HCT116 (cell line): ENCODE results near the gene RPUSD3. TPM values are rescaled to one million over a fixed set of nuclear protein-coding genes. Genes with fewer than 3 reads are reported as not detected.
"Not testable (repeated sequence)": the region's sequence is repeated elsewhere in the genome, so short reads cannot be mapped to it uniquely, and the experiment has no call there.

Experiments
- ATAC-seq: fragments of 200-7000 bp; cut with Tn5 transposase; 2 replicates; pipeline ENCODE4 v1.9.1; 2020; ENCODE audit warnings: mild to moderate bottlenecking, moderate library complexity
- BruUV-seq: library from RNA; stranded (reverse); fragments of 400-500 nt; replicated peaks from 2 replicates; lab custom pipeline; 2021; lab: Mats Ljungman, UMichigan
- CTCF ChIA-PET: fragments of 300-600 bp; sonication (Branson Sonifier 250); formaldehyde crosslinking; loops from one replicate; lab custom pipeline; 2021; ENCODE audit warnings: antibody characterized with exemption; lab: Charles Lee
- POLR2A ChIA-PET: fragments of 300-600, 350-600 bp; sonication (Branson Sonifier 250); formaldehyde crosslinking; loops from one replicate; lab custom pipeline; 2021; ENCODE audit warnings: antibody characterized with exemption; lab: Charles Lee
- RAD21 ChIA-PET, 2 experiments: fragments of 300-600 bp; sonication (Branson Sonifier 250); formaldehyde crosslinking; loops; one replicate each; lab custom pipeline; 2023; ENCODE audit warnings: low total read pairs in 2 of 2; ENCODE audit not compliant: uncharacterized antibody in 2 of 2, unreplicated experiment in 2 of 2, low non-redundant PET in 1 of 2; lab: Charles Lee
- DNase-seq: peaks from one replicate; pipeline ENCODE4 v3.0.0-alpha.2; 2010; ENCODE audit warnings: low read depth, low spot score
- H2AFZ ChIP-seq: fragments of 200-600 bp; shearing (Covaris generic), sonication (generic); 2 replicates; pipeline ENCODE4 v1.6.1; 2017; ENCODE audit warnings: low read depth, mixed run types, mixed read lengths, antibody characterized with exemption, low read length; ENCODE audit not compliant: poor library complexity, severe bottlenecking
- H3K27ac ChIP-seq: 2 replicates; pipeline ENCODE4 v1.5.1; 2012; ENCODE audit warnings: low read depth, low read length
- H3K27me3 ChIP-seq: fragments of 200-600 bp; sonication (generic); 2 replicates; pipeline ENCODE4 v1.6.1; 2016; ENCODE audit warnings: mixed run types, low read length, mixed read lengths; ENCODE audit not compliant: insufficient read depth
- H3K36me3 ChIP-seq, 2 experiments: fragments of 200-500 bp in 1 of 2; fragments of 200-600 bp in 1 of 2; sonication (Bioruptor generic) in 1 of 2; sonication (generic) in 1 of 2; 2 replicates each; pipeline versions ENCODE4 v1.5.1 to v1.6.1; 2014 to 2016; ENCODE audit warnings: low read length in 2 of 2, inconsistent platforms in 1 of 2, mixed read lengths in 1 of 2, mixed run types in 1 of 2; ENCODE audit not compliant: insufficient read depth in 2 of 2, control insufficient read depth in 1 of 2
- H3K4me1 ChIP-seq, 2 experiments: fragments of 200-600 bp in 1 of 2; sonication (generic) in 1 of 2; 2 replicates each; pipeline versions ENCODE4 v1.5.1 to v1.6.1; 2012 to 2017; ENCODE audit warnings: low read length in 2 of 2, inconsistent platforms in 1 of 2, mild to moderate bottlenecking in 1 of 2, mixed read lengths in 1 of 2, mixed run types in 1 of 2, moderate library complexity in 1 of 2; ENCODE audit not compliant: insufficient read depth in 2 of 2, control insufficient read depth in 1 of 2
- H3K4me2 ChIP-seq: fragments of 200-600 bp; sonication (generic); 2 replicates; pipeline ENCODE4 v1.6.1; 2017; ENCODE audit warnings: mixed run types, low read length, mixed read lengths
- H3K4me3 ChIP-seq, 2 experiments: fragments of 200-600 bp in 1 of 2; sonication (generic) in 1 of 2; replicated peaks in 1 of 2; 2 replicates each; pipeline ENCODE4 v1.5.1; 2011 to 2016; ENCODE audit warnings: low read length in 2 of 2, control low read depth in 1 of 2, low read depth in 1 of 2, mild to moderate bottlenecking in 1 of 2, mixed read lengths in 1 of 2, mixed run types in 1 of 2
- H3K79me2 ChIP-seq: fragments of 200-600 bp; sonication (generic); 2 replicates; pipeline ENCODE4 v1.6.1; 2017; ENCODE audit warnings: mild to moderate bottlenecking, mixed run types, low read length, moderate library complexity, mixed read lengths; ENCODE audit not compliant: insufficient read depth
- H3K9ac ChIP-seq: fragments of 200-600 bp; sonication (generic); 2 replicates; pipeline ENCODE4 v1.6.1; 2016; ENCODE audit warnings: low read length, mixed read lengths
- H3K9me2 ChIP-seq: fragments of 200-600 bp; sonication (generic), shearing (Covaris generic); 2 replicates; pipeline ENCODE4 v1.6.1; 2017; ENCODE audit warnings: mixed run types, mild to moderate bottlenecking, moderate library complexity; ENCODE audit not compliant: insufficient read depth
- H3K9me3 ChIP-seq, 2 experiments: fragments of 200-500 bp in 1 of 2; fragments of 200-600 bp in 1 of 2; sonication (Bioruptor generic) in 1 of 2; sonication (generic) in 1 of 2; 2 replicates each; pipeline ENCODE4 v1.6.1; 2014 to 2017; ENCODE audit warnings: low read length in 2 of 2, mixed read lengths in 2 of 2, inconsistent platforms in 1 of 2, low read depth in 1 of 2, mild to moderate bottlenecking in 1 of 2, mixed run types in 1 of 2, moderate library complexity in 1 of 2; ENCODE audit not compliant: control insufficient read depth in 1 of 2, insufficient read depth in 1 of 2
- H4K20me1 ChIP-seq: fragments of 200-600 bp; sonication (generic), shearing (Covaris generic); 2 replicates; pipeline ENCODE4 v1.6.1; 2017; ENCODE audit warnings: mixed run types, mild to moderate bottlenecking, moderate library complexity; ENCODE audit not compliant: insufficient read depth
- RAD21 ChIP-seq: IDR thresholded peaks from 2 replicates; pipeline ENCODE4 v1.6.1; 2012; ENCODE audit warnings: low read depth, mild to moderate bottlenecking
- intact Hi-C: fragments of 100-400 bp; cut with micrococcal nuclease; formaldehyde crosslinking; loops from 2 replicates; pipeline ENCODE4 v1.10.0; 2022
- total RNA-seq: library from RNA; stranded (reverse); gene quantifications from one replicate; pipeline ENCODE4 v1.2.1, GENCODE V29; 2021; ENCODE audit not compliant: unreplicated experiment
- TF ChIP-seq, protein P1 (sequence below), 3 experiments: fragments of 200-600 bp in 1 of 3; sonication (generic) in 1 of 3; IDR thresholded peaks in 2 of 3; conservative IDR thresholded peaks in 1 of 3; 2 replicates each; pipeline ENCODE4 v1.5.1; 2012 to 2017; ENCODE audit warnings: low read depth in 2 of 3, low read length in 2 of 3, antibody characterized with exemption in 1 of 3, borderline replicate concordance in 1 of 3, control low read depth in 1 of 3, mild to moderate bottlenecking in 1 of 3, mixed read lengths in 1 of 3, mixed run types in 1 of 3, moderate library complexity in 1 of 3; ENCODE audit not compliant: insufficient read depth in 1 of 3

RPUSD3 gene
- total RNA-seq, 1 experiment from 2014 or later, result 58.0 TPM

DNA sequence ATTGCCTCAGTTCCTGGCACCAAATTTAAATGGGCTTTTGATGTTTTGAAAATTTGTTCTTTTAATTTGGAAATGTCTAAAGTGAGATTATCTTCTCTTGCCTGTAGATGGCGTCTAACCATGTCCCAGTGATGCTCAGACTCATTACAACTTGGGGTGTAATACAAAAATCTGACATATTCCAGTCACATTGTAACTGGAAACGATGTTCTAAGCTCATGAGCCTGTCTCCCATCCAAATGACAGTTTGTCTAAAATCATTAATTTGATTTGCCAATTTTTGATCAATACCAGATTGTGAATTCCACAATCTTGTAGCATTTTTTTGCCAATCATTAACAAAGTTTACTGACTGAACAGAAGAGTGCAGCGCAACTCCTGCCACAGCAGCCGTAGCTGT, 5.1 kb upstream of the RPUSD3 start:
- not testable (repeated sequence) for H3K4me1 ChIP-seq, H3K4me3 ChIP-seq, H3K9me3 ChIP-seq
- intact Hi-C loops, result loop anchor here (2.0 kb wide), 1 partner anchor 98 kb away; no protein-coding TSS in a partner anchor
- TF ChIP-seq RAD21, result peak; percentile 68
- TF ChIP-seq, protein P1, sequence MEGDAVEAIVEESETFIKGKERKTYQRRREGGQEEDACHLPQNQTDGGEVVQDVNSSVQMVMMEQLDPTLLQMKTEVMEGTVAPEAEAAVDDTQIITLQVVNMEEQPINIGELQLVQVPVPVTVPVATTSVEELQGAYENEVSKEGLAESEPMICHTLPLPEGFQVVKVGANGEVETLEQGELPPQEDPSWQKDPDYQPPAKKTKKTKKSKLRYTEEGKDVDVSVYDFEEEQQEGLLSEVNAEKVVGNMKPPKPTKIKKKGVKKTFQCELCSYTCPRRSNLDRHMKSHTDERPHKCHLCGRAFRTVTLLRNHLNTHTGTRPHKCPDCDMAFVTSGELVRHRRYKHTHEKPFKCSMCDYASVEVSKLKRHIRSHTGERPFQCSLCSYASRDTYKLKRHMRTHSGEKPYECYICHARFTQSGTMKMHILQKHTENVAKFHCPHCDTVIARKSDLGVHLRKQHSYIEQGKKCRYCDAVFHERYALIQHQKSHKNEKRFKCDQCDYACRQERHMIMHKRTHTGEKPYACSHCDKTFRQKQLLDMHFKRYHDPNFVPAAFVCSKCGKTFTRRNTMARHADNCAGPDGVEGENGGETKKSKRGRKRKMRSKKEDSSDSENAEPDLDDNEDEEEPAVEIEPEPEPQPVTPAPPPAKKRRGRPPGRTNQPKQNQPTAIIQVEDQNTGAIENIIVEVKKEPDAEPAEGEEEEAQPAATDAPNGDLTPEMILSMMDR (IDR thresholded peaks at IDR 0.05 in 2 of 3, conservative IDR thresholded peaks at IDR 0.05 in 1 of 3; ENCODE audit: borderline replicate concordance in 1 of 3, insufficient read depth in 1 of 3, low read depth in 2 of 3, low read length in 2 of 3), result peak; percentile 47 to 79 (median 47)
- TF ChIP-seq, all 23 proteins: peak for 2; not testable (repeated sequence) for 21
- ATAC-seq, H3K9me2 ChIP-seq, H3K4me2 ChIP-seq, H3K36me3 ChIP-seq, H3K27me3 ChIP-seq, H3K9ac ChIP-seq, H4K20me1 ChIP-seq, H3K79me2 ChIP-seq, H3K27ac ChIP-seq, DNase-seq, H2AFZ ChIP-seq, BruUV-seq, RAD21 ChIA-PET: not testable (repeated sequence)
- ChIA-PET POLR2A (interaction anchor here (1.0 kb wide), 1 partner anchor 98 kb away, joined by 3 read pairs; no protein-coding TSS in a partner anchor), CTCF (interaction anchor here (0.7 to 1.4 kb wide), 3 partner anchors 54 to 98 kb away, joined by 3 to 11 read pairs (median 8); partner anchors contain the start of genes CRELD1 and IL17RE)

DNA sequence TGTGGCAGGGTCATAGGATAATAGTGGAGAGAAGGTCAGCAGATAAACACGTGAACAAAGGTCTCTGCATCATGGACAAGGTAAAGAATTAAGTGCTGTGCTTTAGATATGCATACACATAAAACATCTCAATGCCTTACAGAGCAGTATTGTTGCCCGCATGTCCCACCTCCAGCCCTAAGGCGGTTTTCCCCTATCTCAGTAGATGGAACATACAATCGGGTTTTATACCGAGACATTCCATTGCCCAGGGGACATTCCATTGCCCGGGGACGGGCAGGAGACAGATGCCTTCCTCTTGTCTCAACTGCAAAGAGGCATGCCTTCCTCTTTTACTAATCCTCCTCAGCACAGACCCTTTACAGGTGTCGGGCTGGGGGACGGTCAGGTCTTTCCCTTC, 4.1 kb upstream of the RPUSD3 start:
- H3K79me2 ChIP-seq, ATAC-seq, H4K20me1 ChIP-seq, H3K9me2 ChIP-seq, H3K4me2 ChIP-seq, H3K27me3 ChIP-seq, BruUV-seq, H3K9me3 ChIP-seq, H2AFZ ChIP-seq, RAD21 ChIA-PET, DNase-seq, H3K27ac ChIP-seq, POLR2A ChIA-PET, H3K4me3 ChIP-seq, H3K36me3 ChIP-seq, H3K9ac ChIP-seq, H3K4me1 ChIP-seq: not testable (repeated sequence)
- intact Hi-C loops, result loop anchor here (2.0 kb wide), 1 partner anchor 99 kb away; no protein-coding TSS in a partner anchor
- CTCF ChIA-PET, result interaction anchor here (1.4 kb wide), 1 partner anchor 85 kb away, joined by 8 read pairs; the partner anchor contains the start of gene CRELD1
